HepG2 (cell line): ENCODE results near the gene PPP1R13L. TPM values are rescaled to one million over a fixed set of nuclear protein-coding genes. Genes with fewer than 3 reads are reported as not detected.

Source experiments
- ATAC-seq: fragments of 200-7000 bp; cut with Tn5 transposase; 3 replicates; pipeline ENCODE4 v1.9.1; 2020; ENCODE audit warnings: mild to moderate bottlenecking, moderate library complexity
- BruUV-seq: library from RNA; stranded (reverse); fragments of 400-500 nt; replicated peaks from 2 replicates; lab custom pipeline; 2021; lab: Mats Ljungman, UMichigan
- CTCF ChIA-PET: fragments of 300-600 bp; formaldehyde crosslinking; extraction: SDS; loops from one replicate; lab custom pipeline; 2021; ENCODE audit warnings: low total read pairs, inconsistent platforms, low intra/inter-chr PET ratio; lab: Yijun Ruan, JAX
- POLR2A ChIA-PET: fragments of 350-600 bp; sonication (Branson Sonifier 250); formaldehyde crosslinking; loops from one replicate; lab custom pipeline; 2020; ENCODE audit warnings: antibody characterized with exemption, inconsistent platforms; lab: Yijun Ruan, JAX
- DNase-seq: peaks from one replicate; pipeline ENCODE4 v3.0.0-alpha.2; 2015; ENCODE audit warnings: low spot score
- FAIRE-seq: peaks from 3 replicates; lab custom pipeline; 2011; peaks lifted over from hg19 to GRCh38; lab: Jason Lieb, UNC
- H2AFZ ChIP-seq: one replicate; pipeline ENCODE4 v1.6.1; 2011; ENCODE audit warnings: low read length, inconsistent platforms
- H3K27ac ChIP-seq: fragments of 300-600 bp; 3 replicates; pipeline ENCODE4 v1.8.0; 2011; ENCODE audit warnings: mixed run types, mild to moderate bottlenecking, mixed read lengths, low read length, inconsistent platforms; ENCODE audit not compliant: insufficient read depth; ENCODE audit errors: extremely low read length
- H3K27me3 ChIP-seq, 2 experiments: fragments of 200-600 bp in 1 of 2; 2 replicates in 1 of 2; 3 replicates in 1 of 2; pipeline versions ENCODE4 v1.6.0 to v1.8.0; 2011; ENCODE audit warnings: low read length in 2 of 2, mild to moderate bottlenecking in 2 of 2, moderate library complexity in 2 of 2, inconsistent platforms in 1 of 2; ENCODE audit not compliant: insufficient read depth in 2 of 2, control insufficient read depth in 1 of 2
- H3K36me3 ChIP-seq, 2 experiments: fragments of 200-600 bp in 1 of 2; replicated peaks in 1 of 2; 2 replicates in 1 of 2; 3 replicates in 1 of 2; pipeline versions ENCODE4 v1.5.1 to v1.8.0; 2011; ENCODE audit warnings: low read length in 2 of 2, inconsistent platforms in 1 of 2; ENCODE audit not compliant: insufficient read depth in 2 of 2, control insufficient read depth in 1 of 2
- H3K4me1 ChIP-seq: 2 replicates; pipeline ENCODE4 v1.5.1; 2012; ENCODE audit warnings: low read length, inconsistent platforms; ENCODE audit not compliant: insufficient read depth
- H3K4me2 ChIP-seq: 2 replicates; pipeline ENCODE4 v1.6.0; 2011; ENCODE audit warnings: low read depth, low read length, inconsistent platforms
- H3K4me3 ChIP-seq, 3 experiments: fragments of 200-600 bp in 1 of 3; sonication (generic), shearing (Covaris generic) in 1 of 3; replicated peaks in 1 of 3; 2 replicates each; pipeline ENCODE4 v1.5.1; 2011 to 2016; ENCODE audit warnings: low read length in 3 of 3, inconsistent platforms in 2 of 3, low read depth in 2 of 3, mild to moderate bottlenecking in 2 of 3, control low read depth in 1 of 3, mixed read lengths in 1 of 3; ENCODE audit not compliant: insufficient read depth in 1 of 3
- H3K79me2 ChIP-seq: one replicate; pipeline ENCODE4 v1.6.1; 2011; ENCODE audit warnings: low read length, inconsistent platforms; ENCODE audit not compliant: insufficient read depth
- H3K9ac ChIP-seq: 2 replicates; pipeline ENCODE4 v1.6.0; 2011; ENCODE audit warnings: mild to moderate bottlenecking, low read depth, low read length, inconsistent platforms; ENCODE audit not compliant: insufficient read depth
- H3K9me3 ChIP-seq: 2 replicates; pipeline ENCODE4 v1.5.1; 2012; ENCODE audit warnings: mild to moderate bottlenecking, low read length
- H4K20me1 ChIP-seq: 2 replicates; pipeline ENCODE4 v1.6.0; 2011; ENCODE audit warnings: inconsistent platforms, mild to moderate bottlenecking, low read length, moderate library complexity; ENCODE audit not compliant: insufficient read depth
- CBFB ChIP-seq: sonication (generic); formaldehyde crosslinking; IDR thresholded peaks from 2 replicates; pipeline ENCODE4 v1.4.0; 2020; ENCODE audit warnings: missing genetic modification reagents
- FOXP1 ChIP-seq, 2 experiments: fragments of 450-650 bp in 1 of 2; IDR thresholded peaks; 2 replicates each; pipeline ENCODE4 v1.6.1; 2017 to 2018; ENCODE audit warnings: antibody characterized with exemption in 1 of 2
- KAT8 ChIP-seq: IDR thresholded peaks from 2 replicates; pipeline ENCODE4 v1.6.1; 2016; ENCODE audit warnings: missing genetic modification reagents, missing compliant biosample characterization
- PAX8 ChIP-seq: sonication (generic); formaldehyde crosslinking; IDR thresholded peaks from 2 replicates; pipeline ENCODE4 v1.8.0; 2022; ENCODE audit warnings: mild to moderate bottlenecking, missing genetic modification reagents, borderline replicate concordance
- TRIM24 ChIP-seq: sonication (generic); formaldehyde crosslinking; IDR thresholded peaks from 2 replicates; pipeline ENCODE4 v1.8.0; 2022; ENCODE audit warnings: mild to moderate bottlenecking, missing genetic modification reagents
- ZNF430 ChIP-seq: sonication (generic); formaldehyde crosslinking; IDR thresholded peaks from 2 replicates; pipeline ENCODE4 v1.9.0; 2021; ENCODE audit warnings: mild to moderate bottlenecking, missing genetic modification reagents
- ZNF572 ChIP-seq: sonication (generic); formaldehyde crosslinking; IDR thresholded peaks from 2 replicates; pipeline ENCODE4 v1.5.1; 2020; ENCODE audit warnings: mild to moderate bottlenecking, missing genetic modification reagents
- ZNF850 ChIP-seq: sonication (generic); formaldehyde crosslinking; conservative IDR thresholded peaks from 2 replicates; pipeline ENCODE4 v1.9.0; 2021; ENCODE audit warnings: mild to moderate bottlenecking, missing genetic modification reagents
- WGBS: methylation state at CpG from one replicate; pipeline ENCODE4 v1.1.6; 2017; ENCODE audit warnings: low lambda C conversion rate; 5-methylcytosine and 5-hydroxymethylcytosine counted together
- in situ Hi-C: cut with HindIII; loops from 2 replicates; pipeline ENCODE4 v1.10.0; 2017; ENCODE audit warnings: low pct_unique_long_range_greater_than_20kb; ENCODE audit not compliant: extremely low pct_ligation_motif_present
- intact Hi-C: fragments of 100-400 bp; cut with micrococcal nuclease; formaldehyde crosslinking; loops from one replicate; pipeline ENCODE4 v1.10.0; 2022; ENCODE audit not compliant: unreplicated experiment
- polyA plus RNA-seq, 8 experiments: library from polyadenylated mRNA; depleted of rRNA in 3 of 8; stranded (reverse) in 7 of 8; unstranded in 1 of 8; fragments of >200 nt; fragmentation: Illumina TruSeq in 4 of 8; extraction: Trizol in 4 of 8; gene quantifications; 2 replicates each; pipeline versions ENCODE4 v1.2.1 to v1.2.3, GENCODE V29; 2011 to 2016; ENCODE audit warnings: low read depth in 4 of 8, missing spikeins in 1 of 8, mixed read lengths in 1 of 8; ENCODE audit not compliant: insufficient read depth in 1 of 8
- total RNA-seq, 5 experiments: library from RNA; depleted of rRNA; stranded (reverse); fragments of >200 nt; fragmentation: Illumina TruSeq; extraction: Trizol; gene quantifications; 2 replicates each; pipeline ENCODE4 v1.2.3, GENCODE V29; 2016; ENCODE audit warnings: low read depth in 1 of 5
- TF ChIP-seq, protein P1 (sequence below): sonication (generic); formaldehyde crosslinking; IDR thresholded peaks from 2 replicates; pipeline ENCODE4 v1.4.0; 2020; ENCODE audit warnings: mild to moderate bottlenecking, missing genetic modification reagents, borderline replicate concordance
- TF ChIP-seq, protein P2 (sequence below): IDR thresholded peaks from 2 replicates; pipeline ENCODE4 v1.6.1; 2016; ENCODE audit warnings: low read depth, control low read depth

Gene PPP1R13L
- total and polyA plus RNA-seq, 2 of the 13 experiments (the other 11 are each of a cell fraction or from before 2014, with no cell fraction given), result 1.3 to 6.6 TPM

DNA sequence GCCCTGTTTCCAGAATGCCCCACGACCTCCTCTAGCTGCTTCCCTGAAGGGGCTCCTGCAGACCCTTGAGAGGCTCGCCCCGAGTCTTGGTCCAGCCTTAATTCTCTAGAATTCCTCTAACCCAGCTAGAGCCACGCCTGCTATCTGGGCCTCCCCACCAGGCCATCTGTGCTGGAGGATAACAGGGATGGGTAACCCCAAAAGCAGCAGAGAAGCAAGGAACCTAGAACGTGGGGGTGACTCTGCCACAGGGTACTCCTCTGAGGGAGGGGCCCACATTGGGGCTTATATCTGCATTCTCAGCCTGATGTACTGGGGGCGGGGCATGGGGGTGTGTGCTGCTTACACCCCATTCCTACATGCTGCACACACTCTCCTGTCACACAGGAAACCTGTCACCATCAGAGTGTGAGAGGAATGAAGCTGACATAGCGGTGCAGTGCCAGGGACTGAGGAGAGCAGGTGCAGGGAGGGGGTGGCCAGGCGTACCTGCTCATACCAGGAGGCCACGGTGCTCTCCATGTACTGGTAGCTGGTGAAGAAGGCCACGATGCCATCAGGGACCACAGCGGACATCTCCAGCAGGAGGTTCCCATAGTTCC is 50.5 kb downstream of the PPP1R13L start:
- Histone ChIP-seq H3K4me2 (no peak overlapping the region), H3K4me3 (no peak overlapping the region), H4K20me1 (0 out of 2 replicates have a peak, but pooled peaks cover 3% of the 10 kb centered on the region), H3K9me3 (no peaks in the 10 kb centered on the region), H3K36me3 (peaks cover 25 to 74% of the 10 kb centered on the region in 2 experiments), H2AFZ (no peak overlapping the region)
- CTCF ChIA-PET, result no interaction called here
- in situ Hi-C loops, result no loop called here
- 93% methylated on average over 2 of the region's 11 CpGs for WGBS
- ATAC-seq, result no peak
- intact Hi-C loops, result no loop called here
- no TSS peak for BruUV-seq
- TF ChIP-seq TRIM24 (CRISPR knock-in tag) (no peak), KAT8 (CRISPR knock-in tag) (no peak), PAX8 (CRISPR knock-in tag) (no peak), ZNF430 (CRISPR knock-in tag) (no peak), FOXP1 (IDR thresholded peaks at IDR 0.05) (no peak), FOXP1 (CRISPR knock-in tag; IDR thresholded peaks at IDR 0.05) (no peak), CBFB (CRISPR knock-in tag) (no peak), ZNF850 (no peak), ZNF572 (CRISPR knock-in tag) (no peak)
- TF ChIP-seq, protein P1, sequence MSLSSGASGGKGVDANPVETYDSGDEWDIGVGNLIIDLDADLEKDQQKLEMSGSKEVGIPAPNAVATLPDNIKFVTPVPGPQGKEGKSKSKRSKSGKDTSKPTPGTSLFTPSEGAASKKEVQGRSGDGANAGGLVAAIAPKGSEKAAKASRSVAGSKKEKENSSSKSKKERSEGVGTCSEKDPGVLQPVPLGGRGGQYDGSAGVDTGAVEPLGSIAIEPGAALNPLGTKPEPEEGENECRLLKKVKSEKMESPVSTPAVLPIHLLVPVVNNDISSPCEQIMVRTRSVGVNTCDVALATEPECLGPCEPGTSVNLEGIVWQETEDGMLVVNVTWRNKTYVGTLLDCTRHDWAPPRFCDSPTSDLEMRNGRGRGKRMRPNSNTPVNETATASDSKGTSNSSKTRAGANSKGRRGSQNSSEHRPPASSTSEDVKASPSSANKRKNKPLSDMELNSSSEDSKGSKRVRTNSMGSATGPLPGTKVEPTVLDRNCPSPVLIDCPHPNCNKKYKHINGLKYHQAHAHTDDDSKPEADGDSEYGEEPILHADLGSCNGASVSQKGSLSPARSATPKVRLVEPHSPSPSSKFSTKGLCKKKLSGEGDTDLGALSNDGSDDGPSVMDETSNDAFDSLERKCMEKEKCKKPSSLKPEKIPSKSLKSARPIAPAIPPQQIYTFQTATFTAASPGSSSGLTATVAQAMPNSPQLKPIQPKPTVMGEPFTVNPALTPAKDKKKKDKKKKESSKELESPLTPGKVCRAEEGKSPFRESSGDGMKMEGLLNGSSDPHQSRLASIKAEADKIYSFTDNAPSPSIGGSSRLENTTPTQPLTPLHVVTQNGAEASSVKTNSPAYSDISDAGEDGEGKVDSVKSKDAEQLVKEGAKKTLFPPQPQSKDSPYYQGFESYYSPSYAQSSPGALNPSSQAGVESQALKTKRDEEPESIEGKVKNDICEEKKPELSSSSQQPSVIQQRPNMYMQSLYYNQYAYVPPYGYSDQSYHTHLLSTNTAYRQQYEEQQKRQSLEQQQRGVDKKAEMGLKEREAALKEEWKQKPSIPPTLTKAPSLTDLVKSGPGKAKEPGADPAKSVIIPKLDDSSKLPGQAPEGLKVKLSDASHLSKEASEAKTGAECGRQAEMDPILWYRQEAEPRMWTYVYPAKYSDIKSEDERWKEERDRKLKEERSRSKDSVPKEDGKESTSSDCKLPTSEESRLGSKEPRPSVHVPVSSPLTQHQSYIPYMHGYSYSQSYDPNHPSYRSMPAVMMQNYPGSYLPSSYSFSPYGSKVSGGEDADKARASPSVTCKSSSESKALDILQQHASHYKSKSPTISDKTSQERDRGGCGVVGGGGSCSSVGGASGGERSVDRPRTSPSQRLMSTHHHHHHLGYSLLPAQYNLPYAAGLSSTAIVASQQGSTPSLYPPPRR (CRISPR knock-in tag), result no peak
- TF ChIP-seq, protein P2, sequence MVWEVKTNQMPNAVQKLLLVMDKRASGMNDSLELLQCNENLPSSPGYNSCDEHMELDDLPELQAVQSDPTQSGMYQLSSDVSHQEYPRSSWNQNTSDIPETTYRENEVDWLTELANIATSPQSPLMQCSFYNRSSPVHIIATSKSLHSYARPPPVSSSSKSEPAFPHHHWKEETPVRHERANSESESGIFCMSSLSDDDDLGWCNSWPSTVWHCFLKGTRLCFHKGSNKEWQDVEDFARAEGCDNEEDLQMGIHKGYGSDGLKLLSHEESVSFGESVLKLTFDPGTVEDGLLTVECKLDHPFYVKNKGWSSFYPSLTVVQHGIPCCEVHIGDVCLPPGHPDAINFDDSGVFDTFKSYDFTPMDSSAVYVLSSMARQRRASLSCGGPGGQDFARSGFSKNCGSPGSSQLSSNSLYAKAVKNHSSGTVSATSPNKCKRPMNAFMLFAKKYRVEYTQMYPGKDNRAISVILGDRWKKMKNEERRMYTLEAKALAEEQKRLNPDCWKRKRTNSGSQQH (CRISPR knock-in tag), result no peak
- TF ChIP-seq, all 625 proteins: peak for 0
- Histone ChIP-seq H3K79me2 (no peaks in the 10 kb centered on the region), H3K4me1 (no peaks in the 10 kb centered on the region), H3K9ac (no peak overlapping the region), H3K27ac (no peak overlapping the region), H3K27me3 (no peaks in the 10 kb centered on the region)
- DNase-seq, result no peak
- POLR2A ChIA-PET, result no interaction called here
- no peak for FAIRE-seq
